SK-N-SH (cell line): ENCODE results near the gene UFC1.

Source experiments
- MXI1 ChIP-seq: IDR thresholded peaks from 2 replicates; pipeline ENCODE4 v1.6.1; 2012; ENCODE audit warnings: mild to moderate bottlenecking, low read depth, low read length, improper control_type of control experiment
- TF ChIP-seq, protein P1 (sequence below): fragments of 200-600 bp; sonication (generic); IDR thresholded peaks from 2 replicates; pipeline ENCODE4 v1.6.1; 2017; ENCODE audit warnings: antibody characterized with exemption, mild to moderate bottlenecking, moderate library complexity
- TF ChIP-seq, protein P2 (sequence below): IDR thresholded peaks from 2 replicates; pipeline ENCODE4 v1.6.1; 2012; ENCODE audit warnings: mild to moderate bottlenecking, low read depth, low read length, moderate library complexity

DNA sequence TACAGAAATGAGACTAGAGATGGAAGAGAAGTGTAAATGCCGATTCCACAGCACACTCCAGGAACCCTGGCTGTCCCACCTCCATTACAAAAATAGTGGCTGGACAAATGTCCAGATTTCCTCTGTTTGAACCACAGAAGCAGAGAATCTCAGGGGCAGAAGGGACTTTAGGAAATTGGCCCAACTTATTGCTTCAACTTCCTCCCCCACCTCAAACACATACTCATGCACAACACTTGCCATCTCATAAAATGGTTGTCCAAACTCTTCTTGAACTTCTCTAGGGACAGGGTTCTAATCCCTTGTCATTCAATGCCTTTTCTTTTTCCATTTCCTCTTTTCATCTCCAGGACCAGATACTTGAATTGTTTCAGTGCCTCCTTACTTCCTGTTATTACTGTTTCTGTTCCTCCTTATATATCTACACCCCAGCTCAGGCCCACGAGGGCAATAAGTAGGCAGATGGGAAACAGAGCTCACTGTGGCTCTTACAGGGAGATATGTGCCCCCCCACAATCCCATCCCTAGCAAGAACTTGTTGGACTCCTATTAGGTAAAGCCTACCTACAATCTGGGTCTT, 32.0 kb downstream of the UFC1 start:
- TF ChIP-seq, protein P1, sequence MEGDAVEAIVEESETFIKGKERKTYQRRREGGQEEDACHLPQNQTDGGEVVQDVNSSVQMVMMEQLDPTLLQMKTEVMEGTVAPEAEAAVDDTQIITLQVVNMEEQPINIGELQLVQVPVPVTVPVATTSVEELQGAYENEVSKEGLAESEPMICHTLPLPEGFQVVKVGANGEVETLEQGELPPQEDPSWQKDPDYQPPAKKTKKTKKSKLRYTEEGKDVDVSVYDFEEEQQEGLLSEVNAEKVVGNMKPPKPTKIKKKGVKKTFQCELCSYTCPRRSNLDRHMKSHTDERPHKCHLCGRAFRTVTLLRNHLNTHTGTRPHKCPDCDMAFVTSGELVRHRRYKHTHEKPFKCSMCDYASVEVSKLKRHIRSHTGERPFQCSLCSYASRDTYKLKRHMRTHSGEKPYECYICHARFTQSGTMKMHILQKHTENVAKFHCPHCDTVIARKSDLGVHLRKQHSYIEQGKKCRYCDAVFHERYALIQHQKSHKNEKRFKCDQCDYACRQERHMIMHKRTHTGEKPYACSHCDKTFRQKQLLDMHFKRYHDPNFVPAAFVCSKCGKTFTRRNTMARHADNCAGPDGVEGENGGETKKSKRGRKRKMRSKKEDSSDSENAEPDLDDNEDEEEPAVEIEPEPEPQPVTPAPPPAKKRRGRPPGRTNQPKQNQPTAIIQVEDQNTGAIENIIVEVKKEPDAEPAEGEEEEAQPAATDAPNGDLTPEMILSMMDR: no peak
- TF ChIP-seq, protein P2, sequence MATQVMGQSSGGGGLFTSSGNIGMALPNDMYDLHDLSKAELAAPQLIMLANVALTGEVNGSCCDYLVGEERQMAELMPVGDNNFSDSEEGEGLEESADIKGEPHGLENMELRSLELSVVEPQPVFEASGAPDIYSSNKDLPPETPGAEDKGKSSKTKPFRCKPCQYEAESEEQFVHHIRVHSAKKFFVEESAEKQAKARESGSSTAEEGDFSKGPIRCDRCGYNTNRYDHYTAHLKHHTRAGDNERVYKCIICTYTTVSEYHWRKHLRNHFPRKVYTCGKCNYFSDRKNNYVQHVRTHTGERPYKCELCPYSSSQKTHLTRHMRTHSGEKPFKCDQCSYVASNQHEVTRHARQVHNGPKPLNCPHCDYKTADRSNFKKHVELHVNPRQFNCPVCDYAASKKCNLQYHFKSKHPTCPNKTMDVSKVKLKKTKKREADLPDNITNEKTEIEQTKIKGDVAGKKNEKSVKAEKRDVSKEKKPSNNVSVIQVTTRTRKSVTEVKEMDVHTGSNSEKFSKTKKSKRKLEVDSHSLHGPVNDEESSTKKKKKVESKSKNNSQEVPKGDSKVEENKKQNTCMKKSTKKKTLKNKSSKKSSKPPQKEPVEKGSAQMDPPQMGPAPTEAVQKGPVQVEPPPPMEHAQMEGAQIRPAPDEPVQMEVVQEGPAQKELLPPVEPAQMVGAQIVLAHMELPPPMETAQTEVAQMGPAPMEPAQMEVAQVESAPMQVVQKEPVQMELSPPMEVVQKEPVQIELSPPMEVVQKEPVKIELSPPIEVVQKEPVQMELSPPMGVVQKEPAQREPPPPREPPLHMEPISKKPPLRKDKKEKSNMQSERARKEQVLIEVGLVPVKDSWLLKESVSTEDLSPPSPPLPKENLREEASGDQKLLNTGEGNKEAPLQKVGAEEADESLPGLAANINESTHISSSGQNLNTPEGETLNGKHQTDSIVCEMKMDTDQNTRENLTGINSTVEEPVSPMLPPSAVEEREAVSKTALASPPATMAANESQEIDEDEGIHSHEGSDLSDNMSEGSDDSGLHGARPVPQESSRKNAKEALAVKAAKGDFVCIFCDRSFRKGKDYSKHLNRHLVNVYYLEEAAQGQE: no peak
- no peak for TF ChIP-seq MXI1
